ENCODE results near the gene TMEM117. TPM values are rescaled to one million over a fixed set of nuclear protein-coding genes. Genes with fewer than 3 reads are reported as not detected.

TMEM117 gene
- total and polyA plus RNA-seq, 10 of the 15 experiments (the other 5 are each of a cell fraction or from before 2014, with no cell fraction given): 3.1 to 8.2 (median 6.1) TPM

DNA sequence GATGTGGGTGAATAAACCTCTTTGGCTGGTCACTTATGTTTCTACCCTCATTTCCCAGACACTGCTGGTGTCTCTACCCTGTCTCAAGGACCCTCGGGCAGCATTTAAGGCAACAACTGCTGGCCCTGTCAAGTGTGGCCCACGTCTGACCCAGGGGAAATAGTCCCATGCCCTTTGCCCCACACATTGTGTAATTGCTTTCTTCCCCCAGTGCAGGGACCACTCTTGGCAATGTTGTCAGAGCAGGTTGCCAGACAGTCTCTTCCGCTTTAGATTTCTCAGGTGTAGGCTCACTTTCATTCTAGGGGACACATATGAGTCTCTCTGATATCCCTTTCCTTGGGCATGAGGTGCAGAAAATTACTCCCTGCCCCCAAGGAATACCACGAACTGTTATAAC, 216.7 kb downstream of the TMEM117 start (continued):
- TF ChIP-seq ZNF592 (IDR thresholded peaks at IDR 0.05) (no peak), DPF2 (IDR thresholded peaks at IDR 0.05) (no peak), NR2C1 (IDR thresholded peaks at IDR 0.05) (no peak), E2F4 (IDR thresholded peaks at IDR 0.05; ENCODE audit: low read depth, low read length) (no peak)

GRCh38 chr12:44053549-44054127, 217.8 kb downstream of the TMEM117 start:
- Histone ChIP-seq H3K4me1 (ENCODE audit: control insufficient read depth, insufficient read depth, low read length) (no peaks in the 10 kb centered on the region), H3K27ac (ENCODE audit: control insufficient read depth, insufficient read depth) (no peak overlapping the region), H3K9ac (ENCODE audit: control insufficient read depth, insufficient read depth, low read length) (no peak overlapping the region), H3K79me2 (ENCODE audit: control insufficient read depth, insufficient read depth, low read length) (no peaks in the 10 kb centered on the region), H2AFZ (ENCODE audit: control insufficient read depth, low read depth, low read length) (no peak overlapping the region), H3K36me3 (ENCODE audit: control insufficient read depth in 2 of 2, insufficient read depth in 2 of 2, low read length in 1 of 2) (no peaks in the 10 kb centered on the region), H3K27me3 (replicated peaks in 1 of 2; ENCODE audit: control insufficient read depth in 2 of 2, insufficient read depth in 2 of 2, low read length in 1 of 2) (no peaks in the 10 kb centered on the region), H3K4me2 (ENCODE audit: control insufficient read depth, insufficient read depth) (no peak overlapping the region), H3K9me3 (replicated peaks; ENCODE audit: control insufficient read depth, insufficient read depth, low read length) (no peaks in the 10 kb centered on the region), H3K4me3 (no peak overlapping the region), H4K20me1 (ENCODE audit: control insufficient read depth, insufficient read depth) (no peaks in the 10 kb centered on the region)
- TF ChIP-seq ZBED1 (IDR thresholded peaks at IDR 0.05; ENCODE audit: borderline replicate concordance): no peak
- TF ChIP-seq RAD21 (IDR thresholded peaks at IDR 0.05; ENCODE audit: insufficient read depth, low read depth, low read length): no peak
- no peak for TF ChIP-seq NFYB (IDR thresholded peaks at IDR 0.05; ENCODE audit: insufficient read depth, low read depth, low read length)
- no peak for TF ChIP-seq BCL3 (IDR thresholded peaks at IDR 0.05; ENCODE audit: borderline replicate concordance, insufficient read depth, low read depth, low read length, poor library complexity, severe bottlenecking)
- ChIA-PET CTCF (no interaction called here), POLR2A (no interaction called here), SMC1A (ENCODE audit: uncharacterized antibody, unreplicated experiment) (no interaction called here), RAD21 (ENCODE audit: unreplicated experiment) (no interaction called here)
- FAIRE-seq: no peak
- 67% methylated on average over 3 of the region's 3 CpGs for WGBS (ENCODE audit: insufficient coverage, insufficient replicate concordance, low lambda C conversion rate, missing lambda C conversion rate)
- intact Hi-C loops (cut with micrococcal nuclease; ENCODE audit: unreplicated experiment): no loop called here
- BruUV-seq (replicated peaks): no TSS peak
- DNase-seq (ENCODE audit: low read depth, low spot score): no peak
- ATAC-seq: no peak
- in situ Hi-C loops (cut with MboI): no loop called here
